GM12891 (cell line): ENCODE measurements around the gene GTF2A1.
A peak's percentile ranks its signal among the peaks of the same experiment; 100 is the strongest.

Experiments
- DNase-seq: peaks from one replicate; pipeline ENCODE4 v3.0.0; 2011; ENCODE audit warnings: low spot score; ENCODE audit not compliant: insufficient read length
- FAIRE-seq: peaks from 2 replicates; lab custom pipeline; 2011; peaks lifted over from hg19 to GRCh38; lab: Jason Lieb, UNC
- PAX5 ChIP-seq: IDR thresholded peaks from 2 replicates; pipeline ENCODE4 v1.6.1; 2011; ENCODE audit warnings: low read length, moderate library complexity, mild to moderate bottlenecking; ENCODE audit not compliant: insufficient read depth, severe bottlenecking
- POLR2A ChIP-seq: IDR thresholded peaks from 2 replicates; pipeline ENCODE4 v1.6.1; 2011; ENCODE audit warnings: low read depth, low read length, control low read depth
- POLR2AphosphoS5 ChIP-seq: IDR thresholded peaks from 2 replicates; pipeline ENCODE4 v1.6.1; 2011; ENCODE audit warnings: low read depth, low read length, control low read depth
- POU2F2 ChIP-seq: IDR thresholded peaks from 2 replicates; pipeline ENCODE4 v1.6.1; 2011; ENCODE audit warnings: low read depth, mild to moderate bottlenecking, control low read depth, low read length, moderate library complexity
- SPI1 ChIP-seq: IDR thresholded peaks from 2 replicates; pipeline ENCODE4 v1.6.1; 2011; ENCODE audit warnings: low read depth, low read length, control low read depth
- TAF1 ChIP-seq: IDR thresholded peaks from 2 replicates; pipeline ENCODE4 v1.6.1; 2011; ENCODE audit warnings: low read depth, low read length, control low read depth

The GTF2A1 gene

DNA sequence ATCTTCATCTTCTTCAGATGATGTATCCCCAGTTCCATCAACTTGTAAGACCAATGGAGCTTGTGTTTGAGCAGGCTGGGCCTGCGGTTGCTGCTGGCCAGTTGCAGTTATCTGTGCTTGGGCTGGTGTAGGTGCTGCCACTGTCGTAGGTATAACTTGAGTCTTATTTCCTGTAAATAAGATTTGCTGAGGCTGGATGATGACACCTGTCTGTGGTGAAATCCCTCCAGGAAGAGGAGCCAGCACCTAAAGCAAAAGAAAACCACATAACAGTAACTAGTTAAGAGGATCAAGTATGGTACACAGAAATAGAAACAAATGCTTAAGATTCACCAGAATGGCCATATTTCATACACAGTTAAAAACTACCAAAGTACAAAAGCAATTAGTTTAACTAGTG, 28.2 kb downstream of the GTF2A1 start:
- TF ChIP-seq POU2F2: no peak
- TF ChIP-seq POLR2A: no peak
- TF ChIP-seq TAF1: no peak
- TF ChIP-seq SPI1: no peak
- TF ChIP-seq POLR2AphosphoS5: no peak
- no peak for TF ChIP-seq PAX5
- DNase-seq (no peak), FAIRE-seq (no peak)

DNA sequence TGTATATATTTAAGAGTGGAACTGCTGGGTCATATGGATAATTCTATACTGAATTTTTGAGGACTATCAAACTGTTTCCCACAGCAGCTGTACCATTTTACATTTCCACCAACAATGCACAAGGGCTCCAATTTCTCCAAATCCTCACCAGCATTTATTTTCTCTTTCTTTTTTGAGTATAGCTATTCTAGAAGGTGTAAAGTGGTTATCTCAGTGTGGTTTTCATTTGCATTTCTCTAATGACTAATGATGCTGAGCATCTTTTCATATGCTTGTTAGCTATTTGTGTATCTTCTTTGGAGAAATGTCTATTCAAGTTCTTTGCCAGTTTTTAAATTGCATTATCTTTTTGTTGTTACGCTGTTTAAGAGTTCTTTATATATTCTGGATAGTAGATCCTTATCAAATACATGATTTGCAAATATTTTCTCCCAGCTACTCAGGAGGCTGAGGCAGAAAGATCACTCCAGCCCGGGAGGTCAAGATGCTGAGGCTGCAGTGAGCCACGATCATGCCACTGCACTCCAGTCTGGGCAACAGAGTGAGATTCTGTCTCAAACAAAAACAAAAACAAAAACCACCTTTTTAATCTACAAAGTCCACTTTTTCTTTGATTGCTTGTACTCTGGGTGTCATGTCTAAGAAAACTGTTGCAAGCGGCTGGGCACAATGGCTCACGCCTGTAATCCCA, 32.8 kb downstream of the GTF2A1 start:
- FAIRE-seq: no peak
- TF ChIP-seq POLR2AphosphoS5: no peak
- no peak for TF ChIP-seq PAX5
- no peak for TF ChIP-seq POLR2A
- TF ChIP-seq SPI1: no peak
- TF ChIP-seq TAF1: no peak
- TF ChIP-seq POU2F2: no peak
- no peak for DNase-seq

DNA sequence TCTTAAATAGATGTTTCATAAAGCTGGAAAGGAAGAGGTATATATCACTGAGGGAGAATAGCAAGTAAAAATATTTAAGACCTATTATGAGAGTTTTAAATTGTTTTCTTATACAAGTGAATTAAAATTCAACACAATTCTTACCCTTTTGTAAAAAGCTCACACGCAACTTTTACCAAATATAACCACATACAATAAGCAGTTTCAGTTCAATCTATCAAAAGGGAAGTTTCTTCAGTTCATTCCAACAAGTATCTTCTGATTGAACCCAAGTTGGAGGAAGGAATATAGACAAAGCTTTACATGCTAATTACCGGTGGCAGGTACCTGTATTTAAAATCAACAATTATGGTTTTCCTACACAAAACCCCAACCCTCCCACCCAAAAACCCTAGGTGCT, 41.1 kb downstream of the GTF2A1 start:
- DNase-seq (no peak), FAIRE-seq (no peak)
- TF ChIP-seq PAX5 (no peak), SPI1 (no peak), POLR2AphosphoS5 (no peak), POU2F2 (no peak), TAF1 (no peak), POLR2A (no peak)

DNA sequence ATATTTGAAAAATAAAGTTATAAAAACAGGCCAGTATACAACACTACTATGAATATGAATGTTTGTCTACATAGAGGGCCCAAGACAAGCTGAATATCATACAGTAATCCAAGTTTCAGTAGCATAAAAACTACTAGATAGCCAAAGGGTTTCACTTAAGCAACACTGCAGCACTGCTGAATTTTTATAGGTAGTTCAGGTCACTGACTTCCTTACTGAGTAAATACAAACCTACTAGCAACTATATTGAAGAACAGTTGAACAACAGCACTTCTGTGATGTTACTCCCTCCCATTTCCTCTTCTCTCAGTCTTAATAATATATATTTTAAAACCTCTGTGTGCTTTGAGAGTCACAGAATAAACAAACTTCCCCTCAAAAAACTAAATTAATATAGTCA, 42.7 kb downstream of the GTF2A1 start:
- DNase-seq (no peak), FAIRE-seq (no peak)
- 0 out of 2 replicates have a peak, but pooled peaks have one; percentile 12 for TF ChIP-seq SPI1
- TF ChIP-seq POU2F2: no peak
- no peak for TF ChIP-seq POLR2A
- no peak for TF ChIP-seq TAF1
- TF ChIP-seq POLR2AphosphoS5: no peak
- TF ChIP-seq PAX5: no peak

DNA sequence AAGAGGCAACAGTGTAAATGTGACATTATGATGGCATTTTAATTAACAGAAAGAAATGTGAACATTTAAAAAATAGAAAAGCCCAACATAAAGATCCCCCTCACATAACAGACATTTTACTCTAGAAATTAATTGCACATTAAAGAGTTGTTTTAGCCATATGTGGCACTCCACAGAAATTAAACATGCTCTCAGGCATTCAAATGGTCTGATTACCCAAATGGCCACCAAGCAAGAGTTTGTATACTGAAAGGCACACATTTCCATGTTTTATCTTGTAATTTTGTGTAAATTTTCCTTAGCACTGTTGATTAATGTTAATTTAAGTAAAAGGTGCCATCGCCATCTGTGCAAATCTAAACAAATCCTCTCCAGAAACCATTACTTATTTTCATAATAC, 43.5 kb downstream of the GTF2A1 start:
- no peak for TF ChIP-seq POLR2AphosphoS5
- TF ChIP-seq POU2F2: no peak
- TF ChIP-seq POLR2A: no peak
- TF ChIP-seq TAF1: no peak
- TF ChIP-seq SPI1: no peak
- no peak for TF ChIP-seq PAX5
- no peak for FAIRE-seq
- DNase-seq: no peak

- DNase-seq (no peak), FAIRE-seq (no peak)
Observed at GRCh38 chr14:81176241-81176640, 44.5 kb downstream of the GTF2A1 start.

DNA sequence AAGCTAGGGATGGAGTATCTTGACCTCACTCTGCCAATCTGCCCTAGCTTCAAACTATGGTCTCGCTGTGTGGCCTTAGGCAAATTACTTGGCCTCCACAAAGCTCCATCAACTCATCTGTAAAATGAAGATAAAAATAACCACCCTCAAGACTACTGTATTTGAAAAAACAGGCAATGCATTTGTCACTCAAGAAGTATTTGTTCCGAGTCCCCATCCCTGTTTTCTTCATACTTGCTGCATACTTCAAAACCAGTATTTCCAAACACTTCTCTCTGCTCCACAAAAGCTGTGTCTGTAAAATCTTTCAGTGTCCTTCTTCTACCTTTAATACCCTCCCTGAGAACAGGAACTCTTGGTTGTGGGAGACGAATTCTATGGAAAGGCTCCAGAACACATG, 47.9 kb downstream of the GTF2A1 start:
- TF ChIP-seq TAF1 (no peak), POU2F2 (no peak), PAX5 (no peak), POLR2AphosphoS5 (no peak), POLR2A (no peak), SPI1 (no peak)
- DNase-seq (no peak), FAIRE-seq (no peak)

More at GRCh38 chr14:81176241-81176640, 44.5 kb downstream of the GTF2A1 start:
- TF ChIP-seq PAX5 (no peak), SPI1 (no peak), POLR2AphosphoS5 (no peak), POU2F2 (no peak), TAF1 (no peak), POLR2A (no peak)

DNA sequence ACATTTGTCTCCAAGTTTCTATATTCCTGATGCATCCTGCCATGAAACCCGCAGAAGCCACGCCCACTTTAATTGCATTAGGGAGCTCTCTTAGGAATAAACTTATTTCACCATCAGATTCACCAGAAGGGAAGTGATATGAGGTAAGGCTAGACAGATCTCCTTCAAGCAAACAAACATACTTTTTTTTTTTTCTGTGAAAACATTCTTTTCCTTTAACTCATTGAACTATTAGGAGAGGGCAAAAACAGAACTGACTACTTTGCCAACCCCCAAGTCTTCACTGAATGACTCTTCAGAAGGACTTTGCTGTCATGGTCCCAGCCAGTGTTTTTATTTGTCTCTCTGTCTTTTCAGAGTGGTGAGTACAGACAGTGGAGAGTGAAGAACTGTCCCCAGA, 48.4 kb downstream of the GTF2A1 start:
- TF ChIP-seq POLR2A (no peak), SPI1 (peak; percentile 73)
- no peak for DNase-seq
- peak; percentile 13 for FAIRE-seq

- TF ChIP-seq POU2F2 (no peak), PAX5 (no peak), POLR2AphosphoS5 (no peak), POLR2A (no peak), TAF1 (no peak), SPI1 (no peak)
- DNase-seq: no peak
- no peak for FAIRE-seq
Observed at GRCh38 chr14:81170829-81171195, 49.9 kb downstream of the GTF2A1 start.

GRCh38 chr14:81170104-81170828, 50.5 kb downstream of the GTF2A1 start:
- FAIRE-seq: peak; percentile 80
- peak; percentile 44 for DNase-seq
- TF ChIP-seq POLR2AphosphoS5 (peak; percentile 81), POU2F2 (peak; percentile 75; the same call in 1 of the 2 replicates), PAX5 (peak; percentile 49), SPI1 (no peak), TAF1 (peak; percentile 71), POLR2A (peak; percentile 83)

DNA sequence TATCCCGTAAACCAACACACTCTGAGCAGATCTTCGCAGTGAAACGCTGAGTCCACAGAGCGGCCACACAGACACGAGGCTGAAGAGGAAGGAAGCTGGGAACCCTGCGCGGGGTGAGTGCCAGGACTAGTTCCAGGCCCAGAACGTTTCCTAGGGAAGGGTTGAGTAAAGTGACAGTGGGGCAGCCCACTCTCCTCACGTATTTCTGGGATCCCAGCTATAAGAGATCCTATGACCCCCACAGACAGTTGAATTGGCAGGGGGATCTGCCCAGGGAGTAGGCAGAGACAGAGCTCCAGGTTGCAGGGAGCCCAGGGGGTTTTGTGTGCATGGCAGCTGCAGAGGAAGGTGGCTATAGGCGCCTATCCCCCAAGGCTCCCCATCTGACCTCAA, 51.1 kb downstream of the GTF2A1 start:
- no peak for DNase-seq
- TF ChIP-seq POLR2AphosphoS5: no peak
- no peak for TF ChIP-seq PAX5
- TF ChIP-seq POLR2A: no peak
- no peak for TF ChIP-seq POU2F2
- no peak for TF ChIP-seq TAF1
- no peak for TF ChIP-seq SPI1
- no peak for FAIRE-seq
